ENCODE results near the gene SLC38A11. TPM values are rescaled to one million over a fixed set of nuclear protein-coding genes. Genes with fewer than 3 reads are reported as not detected.

Gene SLC38A11
- total and polyA plus RNA-seq, 4 donors, result 0.63 to 1.4 (median 1.1) TPM; not detected in 1

GRCh38 chr2:164933671-164934189 is 21.6 kb downstream of the SLC38A11 start:
- no peaks in the 10 kb centered on the region for H3K4me1 ChIP-seq (ENCODE audit: control insufficient read depth in 1 of 2, insufficient read depth in 2 of 2, low read length in 2 of 2)
- no peaks in the 10 kb centered on the region for H3K27me3 ChIP-seq (ENCODE audit: control insufficient read depth in 1 of 2, insufficient read depth in 2 of 2, low read length in 1 of 2)
- ATAC-seq (ENCODE audit: low FRiP score) (no peak), DNase-seq (no peak)
- H3K36me3 ChIP-seq (ENCODE audit: control insufficient read depth in 1 of 2, insufficient read depth in 2 of 2, low read length in 1 of 2), result no peaks in the 10 kb centered on the region
- intact Hi-C loops (cut with DNase I), result no loop called here
- H3K27ac ChIP-seq (ENCODE audit: low read depth in 1 of 2, low read length in 2 of 2), result no peak overlapping the region
- no peaks in the 10 kb centered on the region for H3K9me3 ChIP-seq (ENCODE audit: control insufficient read depth, low read length)
- 92 to 93% methylated on average over 3 of the region's 3 CpGs for whole genome bisulfite sequencing, 2 donors
- H3K4me3 ChIP-seq (ENCODE audit: low read length in 2 of 2), result no peak overlapping the region

GRCh38 chr2:164932377-164932776 is 22.9 kb downstream of the SLC38A11 start:
- DNase-seq, result no peak
- H3K4me3 ChIP-seq (ENCODE audit: low read length in 2 of 2), result no peak overlapping the region
- H3K27me3 ChIP-seq (ENCODE audit: control insufficient read depth in 1 of 2, insufficient read depth in 2 of 2, low read length in 1 of 2), result no peaks in the 10 kb centered on the region
- no peaks in the 10 kb centered on the region for H3K9me3 ChIP-seq (ENCODE audit: control insufficient read depth, low read length)
- no peak overlapping the region for H3K27ac ChIP-seq (ENCODE audit: low read depth in 1 of 2, low read length in 2 of 2)
- ATAC-seq (ENCODE audit: low FRiP score), result no peak
- WGBS, 2 donors, result 81 to 87% methylated on average over 2 of the region's 2 CpGs
- H3K36me3 ChIP-seq (ENCODE audit: control insufficient read depth in 1 of 2, insufficient read depth in 2 of 2, low read length in 1 of 2), result no peaks in the 10 kb centered on the region
- intact Hi-C loops (cut with DNase I), result no loop called here
- H3K4me1 ChIP-seq (ENCODE audit: control insufficient read depth in 1 of 2, insufficient read depth in 2 of 2, low read length in 2 of 2), result no peaks in the 10 kb centered on the region

GRCh38 chr2:164928101-164928673 is 27.1 kb downstream of the SLC38A11 start:
- no peaks in the 10 kb centered on the region for H3K27me3 ChIP-seq (ENCODE audit: control insufficient read depth in 1 of 2, insufficient read depth in 2 of 2, low read length in 1 of 2)
- H3K27ac ChIP-seq (ENCODE audit: low read depth in 1 of 2, low read length in 2 of 2), result no peak overlapping the region
- DNase-seq (no peak), ATAC-seq (ENCODE audit: low FRiP score) (no peak)
- H3K9me3 ChIP-seq (ENCODE audit: control insufficient read depth, low read length), result no peaks in the 10 kb centered on the region
- intact Hi-C loops (cut with DNase I), result no loop called here
- no peaks in the 10 kb centered on the region for H3K36me3 ChIP-seq (ENCODE audit: control insufficient read depth in 1 of 2, insufficient read depth in 2 of 2, low read length in 1 of 2)
- no peak overlapping the region for H3K4me3 ChIP-seq (ENCODE audit: low read length in 2 of 2)
- H3K4me1 ChIP-seq (ENCODE audit: control insufficient read depth in 1 of 2, insufficient read depth in 2 of 2, low read length in 2 of 2), result no peaks in the 10 kb centered on the region

- WGBS, 2 donors, result 67 to 70% methylated on average over 3 of the region's 3 CpGs
- H3K36me3 ChIP-seq (ENCODE audit: control insufficient read depth in 1 of 2, insufficient read depth in 2 of 2, low read length in 1 of 2), result no peaks in the 10 kb centered on the region
- intact Hi-C loops (cut with DNase I), result no loop called here
- DNase-seq (no peak), ATAC-seq (ENCODE audit: low FRiP score) (no peak)
- H3K9me3 ChIP-seq (ENCODE audit: control insufficient read depth, low read length), result no peaks in the 10 kb centered on the region
- no peak overlapping the region for H3K27ac ChIP-seq (ENCODE audit: low read depth in 1 of 2, low read length in 2 of 2)
- H3K27me3 ChIP-seq (ENCODE audit: control insufficient read depth in 1 of 2, insufficient read depth in 2 of 2, low read length in 1 of 2), result no peaks in the 10 kb centered on the region
- H3K4me3 ChIP-seq (ENCODE audit: low read length in 2 of 2), result no peak overlapping the region
- no peaks in the 10 kb centered on the region for H3K4me1 ChIP-seq (ENCODE audit: control insufficient read depth in 1 of 2, insufficient read depth in 2 of 2, low read length in 2 of 2)
Observed at GRCh38 chr2:164922134-164922533, 33.2 kb downstream of the SLC38A11 start.

DNA sequence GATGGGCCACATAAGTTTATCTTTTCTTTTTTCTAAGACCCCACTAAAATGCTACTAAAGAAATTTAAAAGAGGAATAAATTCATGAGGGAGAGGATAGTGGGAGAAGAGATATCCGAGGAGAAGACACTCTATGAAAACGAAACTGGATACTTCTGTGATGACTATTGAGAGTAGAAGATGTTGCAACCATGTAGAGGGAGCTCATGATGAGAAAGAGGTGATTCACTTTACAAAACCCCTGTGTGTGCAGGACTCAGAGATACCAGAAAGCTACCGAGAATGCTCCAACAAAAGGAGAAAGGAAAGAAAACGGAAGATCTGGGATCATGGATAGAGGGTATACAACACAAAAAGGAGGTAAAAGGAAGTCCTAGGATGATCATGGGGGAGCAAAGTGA is 34.9 kb downstream of the SLC38A11 start:
- no peak overlapping the region for H3K4me3 ChIP-seq (ENCODE audit: low read length in 2 of 2)
- ATAC-seq (ENCODE audit: low FRiP score) (no peak), DNase-seq (no peak)
- no peaks in the 10 kb centered on the region for H3K9me3 ChIP-seq (ENCODE audit: control insufficient read depth, low read length)
- WGBS, 2 donors, result 89 to 93% methylated on average over 4 of the region's 4 CpGs
- no peaks in the 10 kb centered on the region for H3K27me3 ChIP-seq (ENCODE audit: control insufficient read depth in 1 of 2, insufficient read depth in 2 of 2, low read length in 1 of 2)
- H3K4me1 ChIP-seq (ENCODE audit: control insufficient read depth in 1 of 2, insufficient read depth in 2 of 2, low read length in 2 of 2), result no peaks in the 10 kb centered on the region
- no peaks in the 10 kb centered on the region for H3K36me3 ChIP-seq (ENCODE audit: control insufficient read depth in 1 of 2, insufficient read depth in 2 of 2, low read length in 1 of 2)
- intact Hi-C loops (cut with DNase I), result no loop called here
- no peak overlapping the region for H3K27ac ChIP-seq (ENCODE audit: low read depth in 1 of 2, low read length in 2 of 2)

DNA sequence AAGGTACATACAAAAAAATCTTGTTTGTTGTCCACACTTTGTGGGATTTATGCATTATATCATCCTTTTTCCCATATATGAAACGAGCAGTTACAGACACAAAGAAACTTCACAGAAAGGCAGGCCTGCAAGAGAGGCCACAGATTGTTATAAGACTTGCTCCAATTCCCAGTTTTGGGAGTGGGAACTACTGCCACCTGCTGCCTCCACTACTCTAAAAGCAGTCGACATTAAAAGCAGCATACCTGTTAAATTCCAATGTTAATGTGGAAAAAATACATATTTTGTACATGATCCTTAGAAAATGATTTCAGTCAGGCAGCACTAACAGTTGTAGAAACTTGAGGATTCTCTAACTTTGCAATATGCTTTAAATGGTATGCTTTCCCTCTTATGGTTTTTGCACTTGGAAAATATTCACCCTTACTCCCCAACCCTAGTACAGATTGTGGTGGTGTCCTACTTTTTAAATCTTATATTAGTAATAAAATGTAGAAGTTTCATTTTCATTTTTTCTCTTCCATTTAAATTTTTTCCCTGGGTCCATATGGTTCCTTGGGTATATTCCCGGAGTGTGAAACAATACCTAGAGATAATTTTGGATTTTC is 37.9 kb downstream of the SLC38A11 start:
- Histone ChIP-seq H3K36me3 (ENCODE audit: control insufficient read depth in 1 of 2, insufficient read depth in 2 of 2, low read length in 1 of 2) (no peaks in the 10 kb centered on the region), H3K27ac (ENCODE audit: low read depth in 1 of 2, low read length in 2 of 2) (no peak overlapping the region), H3K4me3 (ENCODE audit: low read length in 2 of 2) (no peak overlapping the region), H3K4me1 (ENCODE audit: control insufficient read depth in 1 of 2, insufficient read depth in 2 of 2, low read length in 2 of 2) (no peaks in the 10 kb centered on the region), H3K9me3 (ENCODE audit: control insufficient read depth, low read length) (no peaks in the 10 kb centered on the region), H3K27me3 (ENCODE audit: control insufficient read depth in 1 of 2, insufficient read depth in 2 of 2, low read length in 1 of 2) (no peaks in the 10 kb centered on the region)
- peak; percentile 42 to 47 for DNase-seq
- 34% methylated on average over 3 of the region's 3 CpGs for WGBS, 2 donors
- intact Hi-C loops (cut with DNase I), result loop anchor here in 1 of 2 donors (2.0 to 10.0 kb wide), 3 partner anchors 75 to 353 kb away; partner anchors contain the start of gene COBLL1
- no peak for ATAC-seq (ENCODE audit: low FRiP score)

GRCh38 chr2:164915566-164915965 is 39.8 kb downstream of the SLC38A11 start:
- intact Hi-C loops (cut with DNase I), result loop anchor here (2.0 to 10.0 kb wide), 3 partner anchors 73 to 351 kb away; partner anchors contain the start of gene COBLL1 (in 1 of the 2)
- Histone ChIP-seq H3K27ac (ENCODE audit: low read depth in 1 of 2, low read length in 2 of 2) (no peak overlapping the region), H3K4me1 (ENCODE audit: control insufficient read depth in 1 of 2, insufficient read depth in 2 of 2, low read length in 2 of 2) (peaks cover 0 to 1% of the 10 kb centered on the region in 2 donors), H3K9me3 (ENCODE audit: control insufficient read depth, low read length) (no peaks in the 10 kb centered on the region), H3K27me3 (ENCODE audit: control insufficient read depth in 1 of 2, insufficient read depth in 2 of 2, low read length in 1 of 2) (no peaks in the 10 kb centered on the region), H3K4me3 (ENCODE audit: low read length in 2 of 2) (no peak overlapping the region), H3K36me3 (ENCODE audit: control insufficient read depth in 1 of 2, insufficient read depth in 2 of 2, low read length in 1 of 2) (no peaks in the 10 kb centered on the region)
- 90 to 91% methylated on average over 4 of the region's 4 CpGs for WGBS, 2 donors
- no peak for ATAC-seq (ENCODE audit: low FRiP score)
- no peak for DNase-seq

GRCh38 chr2:164913640-164914350 is 41.5 kb downstream of the SLC38A11 start:
- Histone ChIP-seq H3K4me1 (ENCODE audit: control insufficient read depth in 1 of 2, insufficient read depth in 2 of 2, low read length in 2 of 2) (peaks cover 0 to 2% of the 10 kb centered on the region in 2 donors), H3K27me3 (ENCODE audit: control insufficient read depth in 1 of 2, insufficient read depth in 2 of 2, low read length in 1 of 2) (no peaks in the 10 kb centered on the region), H3K4me3 (ENCODE audit: low read length in 2 of 2) (no peak overlapping the region), H3K27ac (ENCODE audit: low read depth in 1 of 2, low read length in 2 of 2) (no peak overlapping the region), H3K36me3 (ENCODE audit: control insufficient read depth in 1 of 2, insufficient read depth in 2 of 2, low read length in 1 of 2) (no peaks in the 10 kb centered on the region), H3K9me3 (ENCODE audit: control insufficient read depth, low read length) (no peaks in the 10 kb centered on the region)
- intact Hi-C loops (cut with DNase I), result loop anchor here (2.0 to 10.0 kb wide), 3 partner anchors 71 to 349 kb away; partner anchors contain the start of gene COBLL1 (in 1 of the 2)
- no peak for DNase-seq
- peak; percentile 64 for ATAC-seq (ENCODE audit: low FRiP score)
